ENCODE measurements around the gene PEF1.

Gene PEF1

GRCh38 chr1:31653717-31654473 lies 9.2 kb upstream of the PEF1 start:
- no peak for DNase-seq (ENCODE audit: low read depth)

GRCh38 chr1:31652891-31653499 lies 8.3 kb upstream of the PEF1 start:
- DNase-seq (ENCODE audit: low read depth): no peak

DNA sequence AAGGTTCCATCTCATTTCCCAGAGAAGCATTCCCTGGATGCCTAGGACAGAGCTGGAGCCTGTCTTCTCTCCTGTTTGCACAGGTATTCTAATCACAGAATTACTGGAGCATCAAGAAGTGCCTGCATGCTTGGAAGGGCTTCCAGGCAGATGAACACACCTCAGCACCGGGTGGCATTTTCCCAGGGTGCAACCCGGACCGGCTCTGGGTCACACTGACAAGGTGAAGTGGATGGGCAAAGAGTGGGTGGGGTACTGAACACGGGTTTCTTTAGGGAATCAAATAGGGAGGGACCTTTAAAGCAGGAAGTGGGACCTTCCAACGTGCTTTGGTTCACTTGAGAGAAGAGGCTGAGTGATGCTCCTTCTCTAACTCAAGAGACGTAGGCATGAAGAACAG lies 7.1 kb upstream of the PEF1 start:
- DNase-seq (ENCODE audit: low read depth): no peak

DNA sequence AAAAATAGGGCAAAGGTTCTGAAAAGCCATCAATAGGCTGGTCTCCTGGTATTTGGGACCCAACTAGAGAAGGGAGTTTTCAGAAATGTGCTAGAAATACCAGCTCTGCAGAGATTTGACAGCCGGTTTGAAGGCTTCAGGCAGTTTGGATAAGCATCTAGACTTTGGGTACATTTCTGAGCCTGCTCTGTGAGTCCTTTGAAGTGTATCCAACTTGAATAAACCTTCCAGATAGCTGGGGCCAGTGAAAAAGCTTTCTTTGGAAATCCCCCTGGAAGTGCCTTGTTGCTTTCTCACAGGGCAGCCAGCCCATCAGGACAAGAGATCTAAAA lies 6.4 kb upstream of the PEF1 start:
- DNase-seq (ENCODE audit: low read depth): no peak

DNA sequence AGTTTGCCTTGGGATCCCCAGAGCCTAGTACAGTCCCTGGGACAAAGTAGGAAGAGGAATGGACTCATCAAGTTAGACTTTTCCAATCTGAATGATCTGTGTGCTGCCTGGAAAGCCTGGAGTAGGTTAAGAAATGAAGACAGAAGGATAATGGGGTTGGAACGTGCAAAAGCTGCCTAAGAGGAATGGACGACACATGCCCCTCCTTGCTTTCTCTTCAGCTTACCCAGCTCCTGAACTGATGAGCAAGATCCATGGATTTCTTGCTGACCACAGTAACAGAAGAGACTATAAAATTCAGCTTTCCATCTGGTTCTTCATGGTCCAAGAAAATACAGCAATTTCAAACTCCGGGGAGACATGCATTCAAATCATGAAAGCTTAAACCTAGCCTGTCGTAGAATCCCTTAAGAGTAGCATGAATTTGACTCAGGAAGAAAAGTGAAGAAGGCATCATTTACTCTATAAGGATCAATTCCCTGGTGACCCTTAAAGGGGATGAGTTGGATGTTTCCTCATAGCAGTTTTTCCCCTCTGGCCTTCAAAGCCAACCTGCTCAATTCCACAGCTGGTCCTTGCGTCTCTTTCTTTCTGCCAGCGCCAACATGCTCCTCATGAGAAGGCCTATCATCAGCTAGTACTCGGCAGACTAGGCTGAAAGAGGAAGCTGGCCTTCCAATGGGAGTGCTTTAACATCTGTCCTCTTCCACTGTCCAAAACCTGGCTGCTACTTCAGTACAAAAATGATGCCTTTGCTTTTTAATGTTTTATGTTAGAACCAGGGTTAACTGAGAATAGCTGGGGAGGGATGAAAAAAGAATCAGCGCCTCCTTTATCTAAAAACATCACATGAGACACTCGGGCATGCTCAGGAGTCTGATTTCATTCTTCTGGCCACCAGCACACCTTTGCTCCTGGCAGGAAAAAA lies 5.7 kb upstream of the PEF1 start:
- no peak for DNase-seq (ENCODE audit: low read depth)

GRCh38 chr1:31648641-31649357 lies 4.1 kb upstream of the PEF1 start:
- no peak for DNase-seq (ENCODE audit: low read depth)

DNA sequence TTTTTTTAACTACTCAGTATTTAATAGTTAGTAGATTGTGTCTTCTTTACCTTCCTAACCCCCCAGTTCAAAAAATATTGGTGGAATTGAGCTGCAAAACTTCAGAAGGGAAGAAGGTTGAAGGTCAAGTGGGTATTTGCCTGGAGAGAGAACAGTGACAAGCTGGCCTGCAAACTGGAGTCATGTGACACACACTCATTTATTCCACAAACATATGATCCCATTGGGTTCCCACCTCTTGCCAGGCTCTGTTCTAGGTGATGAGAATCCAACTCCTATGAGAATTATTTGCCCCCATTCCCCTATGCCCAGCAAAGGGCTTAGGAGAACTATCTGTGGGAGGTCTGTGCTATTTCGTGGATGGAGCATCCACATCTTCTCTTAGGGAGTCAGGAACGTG lies 3.5 kb upstream of the PEF1 start:
- no peak for DNase-seq (ENCODE audit: low read depth)

- DNase-seq (ENCODE audit: low read depth): no peak
Measured at GRCh38 chr1:31647106-31647505, 2.4 kb upstream of the PEF1 start.

- DNase-seq (ENCODE audit: low read depth): no peak
Measured at GRCh38 chr1:31646259-31646960, 1.7 kb upstream of the PEF1 start.

DNA sequence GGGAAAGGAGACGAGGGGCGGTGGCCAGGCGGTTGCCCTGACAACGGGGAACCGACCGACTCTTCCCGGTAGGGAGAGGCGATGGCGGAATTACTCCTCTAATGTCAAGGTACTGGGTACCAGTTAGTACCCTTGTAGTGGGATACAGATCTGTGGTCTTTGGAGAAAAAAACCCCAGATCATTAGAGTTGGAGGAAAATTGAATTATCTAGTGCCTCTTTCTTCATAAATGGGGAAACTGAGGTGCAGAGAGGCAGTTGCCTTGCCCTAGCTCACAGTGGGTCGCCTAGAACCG lies 545 bp upstream of the PEF1 start:
- no peak for DNase-seq (ENCODE audit: low read depth)

- DNase-seq (ENCODE audit: low read depth): no peak
Measured at GRCh38 chr1:31643976-31644559, 608 bp downstream of the PEF1 start.

- DNase-seq (ENCODE audit: low read depth): no peak
Measured at GRCh38 chr1:31642897-31643296, 1.8 kb downstream of the PEF1 start.

- no peak for DNase-seq (ENCODE audit: low read depth)
Measured at GRCh38 chr1:31642366-31642765, 2.3 kb downstream of the PEF1 start.

DNA sequence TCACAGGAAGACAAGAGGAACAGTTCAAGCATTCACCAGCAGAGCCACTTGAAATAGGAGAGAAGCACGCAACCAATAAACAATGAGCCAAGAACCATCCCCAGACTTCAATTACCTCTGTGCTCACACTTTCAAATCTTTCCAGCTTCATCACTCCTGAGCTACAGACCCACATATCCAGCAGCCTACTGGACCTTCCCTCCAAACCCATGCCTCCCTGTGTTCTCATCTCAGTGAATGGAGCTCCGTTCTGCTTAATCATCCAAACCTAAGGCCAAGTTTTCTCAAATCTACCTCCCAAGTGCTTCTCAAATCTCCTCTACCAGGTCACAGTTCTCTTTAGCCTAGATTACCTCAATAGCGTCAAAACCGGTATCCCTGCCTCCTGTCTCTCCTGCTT lies 3.7 kb downstream of the PEF1 start:
- DNase-seq (ENCODE audit: low read depth): no peak

DNA sequence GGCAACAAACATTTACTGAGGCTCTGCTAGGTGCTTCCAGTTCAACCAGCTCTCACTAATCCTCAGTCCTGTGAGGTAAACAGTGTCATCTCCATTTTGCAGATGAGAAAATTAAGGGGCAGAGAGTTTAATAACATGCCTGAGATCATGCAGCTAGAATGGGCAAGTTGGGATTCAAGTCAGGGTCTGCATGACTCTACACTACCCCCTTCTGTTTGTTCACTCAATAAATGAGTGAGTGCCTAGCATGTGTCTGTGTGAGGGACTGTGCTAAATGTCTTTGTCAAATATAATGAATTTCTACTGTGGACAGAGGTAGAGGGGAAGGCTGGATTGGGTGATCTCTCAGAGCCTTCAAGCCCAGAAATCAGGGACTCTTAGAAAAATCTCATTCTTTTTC lies 4.5 kb downstream of the PEF1 start:
- no peak for DNase-seq (ENCODE audit: low read depth)

DNA sequence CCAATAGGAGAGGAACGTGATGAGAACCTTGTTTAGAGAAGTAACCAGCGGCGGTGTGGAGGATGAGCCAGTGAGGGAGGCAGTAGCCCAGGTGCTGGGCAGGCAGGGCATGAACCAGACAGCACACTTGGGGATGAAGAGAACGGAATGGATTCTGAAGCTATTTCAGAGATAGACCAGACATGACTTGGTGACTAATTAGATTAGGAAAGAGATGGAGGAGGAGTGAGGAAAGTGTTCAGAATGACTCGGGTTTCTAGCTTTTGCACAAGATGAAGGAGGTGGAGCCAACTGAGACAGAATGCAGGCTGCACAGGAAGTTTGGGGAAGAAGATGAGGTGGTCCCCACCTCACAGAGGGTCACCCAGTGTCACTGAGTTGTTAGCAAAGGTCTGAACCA lies 5.1 kb downstream of the PEF1 start:
- no peak for DNase-seq (ENCODE audit: low read depth)

- no peak for DNase-seq (ENCODE audit: low read depth)
Measured at GRCh38 chr1:31637915-31638673, 6.6 kb downstream of the PEF1 start.

- no peak for DNase-seq (ENCODE audit: low read depth)
Measured at GRCh38 chr1:31633117-31633516, 11.6 kb downstream of the PEF1 start.

GRCh38 chr1:31632649-31633048 lies 12.0 kb downstream of the PEF1 start:
- no peak for DNase-seq (ENCODE audit: low read depth)

- DNase-seq (ENCODE audit: low read depth): no peak
Measured at GRCh38 chr1:31628931-31629556, 15.6 kb downstream of the PEF1 start.

Data from activated T-cell treated with anti-CD3 and anti-CD28 coated beads for 48 hours (primary cell).